Lung (tissue), 12 donors: ENCODE results near the gene CTSZ. TPM values are rescaled to one million over a fixed set of nuclear protein-coding genes. Genes with fewer than 3 reads are reported as not detected.

Experiments used
- ATAC-seq: fragments of 200-7000 bp; cut with Tn5 transposase; one replicate; pipeline ENCODE4 v1.9.1; 2020; ENCODE audit warnings: moderate number of reproducible peaks; ENCODE audit not compliant: insufficient read depth, low FRiP score
- DNase-seq, 3 donors: peaks; one replicate each; pipeline ENCODE4 v3.0.0-alpha.2; 2013 to 2017
- H3K27ac ChIP-seq, 2 donors: one replicate each; pipeline ENCODE4 v1.5.1; 2013; ENCODE audit warnings: mild to moderate bottlenecking in 2 of 2, moderate library complexity in 2 of 2, control low read depth in 1 of 2, inconsistent platforms in 1 of 2, low read depth in 1 of 2, low read length in 1 of 2
- H3K27me3 ChIP-seq, 3 donors: one replicate each; pipeline ENCODE4 v1.5.1; 2013; ENCODE audit warnings: low read length in 2 of 3; ENCODE audit not compliant: control insufficient read depth in 3 of 3, insufficient read depth in 3 of 3
- H3K36me3 ChIP-seq, 4 donors: one replicate each; pipeline ENCODE4 v1.5.1; 2013; ENCODE audit warnings: low read length in 4 of 4, mild to moderate bottlenecking in 1 of 4, moderate library complexity in 1 of 4; ENCODE audit not compliant: control insufficient read depth in 4 of 4, insufficient read depth in 4 of 4
- H3K4me1 ChIP-seq, 5 donors: one replicate each; pipeline ENCODE4 v1.5.1; 2013; ENCODE audit warnings: low read length in 5 of 5, mild to moderate bottlenecking in 2 of 5, moderate library complexity in 1 of 5; ENCODE audit not compliant: control insufficient read depth in 5 of 5, insufficient read depth in 5 of 5
- H3K4me3 ChIP-seq: one replicate; pipeline ENCODE4 v1.5.1; 2013; ENCODE audit warnings: mild to moderate bottlenecking, control low read depth, moderate library complexity
- H3K9ac ChIP-seq, 2 donors: one replicate each; pipeline ENCODE4 v1.5.1; 2013; ENCODE audit warnings: low read length in 2 of 2, control low read depth in 1 of 2; ENCODE audit not compliant: insufficient read depth in 1 of 2
- H3K9me3 ChIP-seq, 4 donors: one replicate each; pipeline ENCODE4 v1.5.1; 2013; ENCODE audit warnings: low read length in 3 of 4, mild to moderate bottlenecking in 1 of 4, moderate library complexity in 1 of 4; ENCODE audit not compliant: control insufficient read depth in 4 of 4, insufficient read depth in 3 of 4
- WGBS, 2 donors: extraction: QIAGEN DNeasy Blood & Tissue Kit; methylation state at CpG; one replicate each; pipeline ENCODE4 v1.1.7; 2013; 5-methylcytosine and 5-hydroxymethylcytosine counted together
- polyA plus RNA-seq, 2 donors: library from polyadenylated mRNA; stranded (reverse); fragments of 200-250 nt; gene quantifications; one replicate each; pipeline ENCODE4 v1.2.1, GENCODE V29; 2013
- total RNA-seq, 2 donors: library from RNA; depleted of rRNA in 1 of 2; stranded (reverse); fragments of >200 nt in 1 of 2; gene quantifications; one replicate each; pipeline ENCODE4 v1.2.1, GENCODE V29; 2014 to 2021
- TF ChIP-seq, protein P1 (sequence below): IDR thresholded peaks from 2 replicates; pipeline ENCODE4 v1.5.1; 2012; ENCODE audit warnings: mild to moderate bottlenecking; ENCODE audit errors: control extremely low read depth, extremely low read depth
- donor health status: control.
- donor health status: control.
- donor health status: Bipolar disorder and iron deficiency.
- donor health status: healthy.
- donor health status: DM: yes; HTN: yes; CAD: no.

The CTSZ gene
- total and polyA plus RNA-seq, 4 donors, result 105 to 558 (median 291) TPM

DNA sequence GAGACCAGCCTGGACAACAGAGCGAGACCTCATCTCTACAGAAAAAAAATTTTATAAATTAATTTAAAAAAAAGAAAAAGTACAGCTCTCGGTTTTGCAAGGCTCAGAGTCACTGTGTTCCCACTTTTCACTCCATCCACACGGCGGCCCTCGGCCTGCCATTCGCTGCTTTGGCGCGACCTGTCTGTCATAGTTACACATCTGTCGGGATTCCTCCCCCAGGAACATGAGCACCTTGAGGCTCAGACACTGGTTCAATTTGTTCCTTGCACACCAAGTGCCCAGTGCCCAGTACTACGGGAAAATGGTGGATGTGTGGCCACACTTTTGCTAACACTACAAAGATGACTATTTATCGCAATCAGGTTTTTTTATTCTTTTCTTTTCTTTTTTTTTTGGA lies 8.4 kb downstream of the CTSZ start:
- Histone ChIP-seq H3K9ac (no peak overlapping the region), H3K4me3 (no peak overlapping the region), H3K27me3 (no peaks in the 10 kb centered on the region), H3K36me3 (peaks cover 3 to 69% (median 17%) of the 10 kb centered on the region in 4 donors), H3K27ac (no peak overlapping the region), H3K4me1 (peaks cover 0 to 5% (median 0%) of the 10 kb centered on the region in 5 donors), H3K9me3 (no peaks in the 10 kb centered on the region)
- ATAC-seq, result no peak
- TF ChIP-seq, protein P1, sequence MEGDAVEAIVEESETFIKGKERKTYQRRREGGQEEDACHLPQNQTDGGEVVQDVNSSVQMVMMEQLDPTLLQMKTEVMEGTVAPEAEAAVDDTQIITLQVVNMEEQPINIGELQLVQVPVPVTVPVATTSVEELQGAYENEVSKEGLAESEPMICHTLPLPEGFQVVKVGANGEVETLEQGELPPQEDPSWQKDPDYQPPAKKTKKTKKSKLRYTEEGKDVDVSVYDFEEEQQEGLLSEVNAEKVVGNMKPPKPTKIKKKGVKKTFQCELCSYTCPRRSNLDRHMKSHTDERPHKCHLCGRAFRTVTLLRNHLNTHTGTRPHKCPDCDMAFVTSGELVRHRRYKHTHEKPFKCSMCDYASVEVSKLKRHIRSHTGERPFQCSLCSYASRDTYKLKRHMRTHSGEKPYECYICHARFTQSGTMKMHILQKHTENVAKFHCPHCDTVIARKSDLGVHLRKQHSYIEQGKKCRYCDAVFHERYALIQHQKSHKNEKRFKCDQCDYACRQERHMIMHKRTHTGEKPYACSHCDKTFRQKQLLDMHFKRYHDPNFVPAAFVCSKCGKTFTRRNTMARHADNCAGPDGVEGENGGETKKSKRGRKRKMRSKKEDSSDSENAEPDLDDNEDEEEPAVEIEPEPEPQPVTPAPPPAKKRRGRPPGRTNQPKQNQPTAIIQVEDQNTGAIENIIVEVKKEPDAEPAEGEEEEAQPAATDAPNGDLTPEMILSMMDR, result no peak
- DNase-seq, result no peak
- WGBS, 2 donors, result 92% methylated on average over 11 of the region's 11 CpGs

DNA sequence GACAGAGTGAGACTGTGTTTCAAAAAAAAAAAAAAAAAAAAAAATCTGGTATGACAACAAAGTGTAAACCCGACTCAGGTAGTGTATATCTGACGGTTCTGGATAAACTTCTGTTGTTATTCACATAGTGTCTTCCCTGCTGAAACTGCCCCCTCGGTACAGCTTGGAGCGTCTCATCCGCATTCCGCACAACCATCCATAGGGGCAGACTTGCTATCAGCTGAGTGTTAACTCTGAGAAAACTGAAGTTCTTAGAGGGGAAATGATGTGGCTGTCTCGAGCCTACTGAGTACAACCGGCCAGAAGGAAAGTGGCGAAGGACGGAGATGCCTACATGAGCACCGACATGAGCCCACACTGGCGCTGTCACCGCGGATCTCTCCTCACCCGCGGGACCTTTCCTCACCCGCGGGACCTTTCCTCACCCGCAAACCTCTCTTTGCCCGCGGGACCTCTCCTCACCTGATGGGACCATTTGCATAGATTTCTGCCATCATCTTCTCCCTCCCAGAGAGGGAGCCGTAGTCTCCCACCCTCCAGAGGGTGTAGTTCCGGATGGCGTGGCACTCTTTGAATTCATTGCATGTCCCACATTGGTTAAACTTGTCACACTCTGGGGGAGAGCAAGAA lies 9.8 kb downstream of the CTSZ start:
- 94% methylated on average over 24 of the region's 24 CpGs for WGBS, 2 donors
- ATAC-seq, result no peak
- Histone ChIP-seq H3K36me3 (peaks cover 3 to 72% (median 25%) of the 10 kb centered on the region in 4 donors), H3K4me3 (no peak overlapping the region), H3K27me3 (no peaks in the 10 kb centered on the region), H3K9ac (no peak overlapping the region), H3K27ac (no peak overlapping the region), H3K4me1 (peaks cover 0 to 5% (median 0%) of the 10 kb centered on the region in 5 donors), H3K9me3 (no peaks in the 10 kb centered on the region)
- TF ChIP-seq, protein P1, result no peak
- DNase-seq, result no peak

DNA sequence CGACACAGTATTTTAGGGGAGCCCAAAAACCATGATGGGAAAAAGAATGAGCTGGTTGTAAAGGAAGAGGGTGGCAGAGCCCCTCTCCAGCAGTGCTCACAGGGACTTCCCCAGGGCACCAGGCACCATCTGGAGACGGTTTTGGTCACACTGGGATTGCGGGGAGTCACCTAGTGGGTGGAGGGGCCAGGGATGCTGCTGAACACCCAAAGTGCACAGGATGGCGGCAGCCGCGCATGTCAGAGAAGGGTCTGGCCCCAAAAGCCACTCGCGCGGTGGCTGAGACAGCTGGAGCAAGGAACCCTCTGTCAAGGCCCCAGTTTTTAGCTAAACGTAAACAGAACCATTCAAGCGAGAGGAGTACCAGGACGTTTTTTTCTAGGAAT lies 10.8 kb downstream of the CTSZ start:
- DNase-seq (no peak), ATAC-seq (no peak)
- 90 to 93% methylated on average over 12 of the region's 12 CpGs for WGBS, 2 donors

More for the DNA sequence above, 10.8 kb downstream of the CTSZ start:
- H3K4me3 ChIP-seq, result no peak overlapping the region
- TF ChIP-seq, protein P1, result no peak
- H3K36me3 ChIP-seq, result peaks cover 3 to 67% (median 31%) of the 10 kb centered on the region in 4 donors
- H3K4me1 ChIP-seq, result peaks cover 0 to 5% (median 0%) of the 10 kb centered on the region in 5 donors
- no peaks in the 10 kb centered on the region for H3K27me3 ChIP-seq
- no peaks in the 10 kb centered on the region for H3K9me3 ChIP-seq
- H3K27ac ChIP-seq, result no peak overlapping the region
- no peak overlapping the region for H3K9ac ChIP-seq
